Omental fat pad (tissue), 4 donors: ENCODE measurements around the gene KCTD10. TPM values are rescaled to one million over a fixed set of nuclear protein-coding genes. Genes with fewer than 3 reads are reported as not detected.

Source experiments
- ATAC-seq: fragments of 150-250 bp; one replicate; pipeline ENCODE4 v1.9.1; 2016; ENCODE audit warnings: mild to moderate bottlenecking, moderate library complexity; ENCODE audit not compliant: low FRiP score
- DNase-seq: peaks from one replicate; pipeline ENCODE4 v3.0.0-alpha.2; 2019; ENCODE audit warnings: low spot score
- CTCF ChIP-seq, 3 donors: fragments of 450-650 bp; IDR thresholded peaks; one replicate each; pipeline ENCODE4 v1.5.1; 2016 to 2017; ENCODE audit warnings: antibody characterized with exemption in 3 of 3, mild to moderate bottlenecking in 3 of 3, moderate library complexity in 2 of 3
- total RNA-seq, 4 donors: library from RNA; depleted of rRNA; stranded (reverse); fragments of >200 nt; gene quantifications; one replicate each; pipeline ENCODE4 v1.1.0, GENCODE V29; 2016

The KCTD10 gene
- total RNA-seq, 4 donors from 2014 or later, result 75.6 to 99.6 (median 81.8) TPM

GRCh38 chr12:109495012-109495411, 17.9 kb upstream of the KCTD10 start:
- ATAC-seq (no peak), DNase-seq (no peak)
- TF ChIP-seq CTCF (IDR thresholded peaks at IDR 0.05), result no peak

- no peak for DNase-seq
- TF ChIP-seq CTCF (IDR thresholded peaks at IDR 0.05), result no peak
- no peak for ATAC-seq
Observed at GRCh38 chr12:109494348-109494881, 17.3 kb upstream of the KCTD10 start.

GRCh38 chr12:109493938-109494337, 16.8 kb upstream of the KCTD10 start:
- no peak for TF ChIP-seq CTCF (IDR thresholded peaks at IDR 0.05)
- DNase-seq, result no peak

GRCh38 chr12:109493090-109493489, 16.0 kb upstream of the KCTD10 start:
- TF ChIP-seq CTCF (IDR thresholded peaks at IDR 0.05), result no peak
- ATAC-seq (no peak), DNase-seq (no peak)

More at GRCh38 chr12:109493938-109494337, 16.8 kb upstream of the KCTD10 start:
- ATAC-seq, result no peak

- no peak for ATAC-seq
- DNase-seq, result no peak
Observed at GRCh38 chr12:109492371-109492770, 15.3 kb upstream of the KCTD10 start.

GRCh38 chr12:109491671-109492070, 14.6 kb upstream of the KCTD10 start:
- DNase-seq (no peak), ATAC-seq (no peak)
- TF ChIP-seq CTCF (IDR thresholded peaks at IDR 0.05), result no peak

More at GRCh38 chr12:109492371-109492770, 15.3 kb upstream of the KCTD10 start:
- TF ChIP-seq CTCF (IDR thresholded peaks at IDR 0.05), result no peak

- no peak for TF ChIP-seq CTCF (IDR thresholded peaks at IDR 0.05)
- ATAC-seq, result no peak
- DNase-seq, result no peak
Observed at GRCh38 chr12:109489955-109490565, 13.0 kb upstream of the KCTD10 start.
